Stimulated activated naive B cell treated with anti-CD40 and anti-IgM and Interleukin-4, amounts not matched to agents 10 μg/mL and 1 μg/mL and 100 μg/mL, for 72 hours (primary cell): ENCODE data around the gene PDZD4.

ENCODE experiments used
- ATAC-seq, 2 donors: fragments of 150-1000 bp; cut with Tn5 transposase; replicated peaks; 2 replicates each; pipeline ENCODE4 v1.10.0; 2021; ENCODE audit warnings: moderate library complexity in 1 of 2
- DNase-seq: peaks from one replicate; pipeline ENCODE4 v3.0.0; 2021
- H3K27ac Mint-ChIP-seq: one replicate; pipeline ENCODE4 v1.8.0; 2022; ENCODE audit warnings: mild to moderate bottlenecking, mixed read lengths
- H3K27me3 Mint-ChIP-seq, 2 donors: one replicate each; pipeline ENCODE4 v1.8.0; 2022; ENCODE audit warnings: mixed read lengths in 2 of 2
- H3K36me3 Mint-ChIP-seq, 2 donors: one replicate each; pipeline ENCODE4 v1.8.0; 2022; ENCODE audit warnings: mixed read lengths in 2 of 2, mild to moderate bottlenecking in 1 of 2
- H3K4me1 Mint-ChIP-seq, 2 donors: one replicate each; pipeline ENCODE4 v1.8.0; 2022; ENCODE audit warnings: mixed read lengths in 2 of 2, mild to moderate bottlenecking in 1 of 2
- H3K4me3 Mint-ChIP-seq, 2 donors: one replicate each; pipeline ENCODE4 v1.8.0; 2022; ENCODE audit warnings: mild to moderate bottlenecking in 2 of 2, mixed read lengths in 2 of 2, moderate library complexity in 1 of 2
- H3K9me3 Mint-ChIP-seq, 2 donors: one replicate each; pipeline ENCODE4 v1.8.0; 2022; ENCODE audit warnings: mixed read lengths in 2 of 2, mild to moderate bottlenecking in 1 of 2

Gene PDZD4

GRCh38 chrX:153775293-153776119 lies 54.8 kb downstream of the PDZD4 start:
- DNase-seq (no peak), ATAC-seq (no peak)
- no peaks in the 10 kb centered on the region for H3K9me3 Mint-ChIP-seq
- no peak overlapping the region for H3K27ac Mint-ChIP-seq
- H3K4me3 Mint-ChIP-seq = no peak overlapping the region
- peaks cover 9 to 10% of the 10 kb centered on the region in 2 donors for H3K27me3 Mint-ChIP-seq
- H3K36me3 Mint-ChIP-seq = peaks cover 0 to 2% of the 10 kb centered on the region in 2 donors
- peaks cover 4 to 11% of the 10 kb centered on the region in 2 donors for H3K4me1 Mint-ChIP-seq

DNA sequence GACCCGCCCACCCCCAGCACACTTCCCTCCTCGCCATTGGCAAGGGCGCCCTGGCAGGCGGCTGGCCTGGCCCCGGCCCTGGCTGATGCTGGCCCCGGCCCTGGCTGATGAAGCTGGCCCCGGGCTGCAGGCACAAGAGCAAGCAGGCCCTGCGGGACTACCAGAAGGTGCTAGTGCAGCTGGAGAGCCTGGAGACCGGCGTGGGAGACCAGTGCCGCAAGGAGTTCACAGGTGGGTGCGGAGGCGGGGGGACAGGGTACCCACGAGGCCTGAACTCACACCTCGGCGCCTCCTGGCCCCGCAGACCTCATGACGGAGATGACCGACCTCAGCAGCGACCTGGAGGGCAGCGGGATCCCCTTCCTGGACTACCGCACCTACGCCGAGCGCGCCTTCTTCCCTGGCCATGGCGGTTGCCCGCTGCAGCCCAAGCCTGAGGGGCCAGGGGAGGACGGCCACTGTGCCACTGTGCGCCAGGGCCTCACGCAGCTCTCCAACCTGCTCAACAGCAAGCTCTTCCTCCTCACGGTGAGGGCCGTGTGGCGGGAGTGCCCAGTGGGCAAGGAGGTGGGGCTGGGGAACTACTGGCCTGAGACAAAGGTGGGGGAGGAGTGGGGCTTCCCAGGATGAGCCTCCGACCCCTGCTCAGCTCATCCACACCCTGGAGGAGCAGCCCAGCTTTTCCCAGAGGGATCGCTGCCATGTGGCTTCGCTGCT lies 55.6 kb downstream of the PDZD4 start:
- H3K4me3 Mint-ChIP-seq = no peak overlapping the region
- H3K27ac Mint-ChIP-seq = no peak overlapping the region
- H3K27me3 Mint-ChIP-seq = peaks cover 2 to 9% of the 10 kb centered on the region in 2 donors
- peaks cover 0 to 3% of the 10 kb centered on the region in 2 donors for H3K4me1 Mint-ChIP-seq
- DNase-seq (no peak), ATAC-seq (no peak)
- no peaks in the 10 kb centered on the region for H3K9me3 Mint-ChIP-seq
- H3K36me3 Mint-ChIP-seq = no peaks in the 10 kb centered on the region

- ATAC-seq (no peak), DNase-seq (no peak)
- H3K27ac Mint-ChIP-seq = no peak overlapping the region
- no peak overlapping the region for H3K4me3 Mint-ChIP-seq
- peaks cover 0 to 6% of the 10 kb centered on the region in 2 donors for H3K27me3 Mint-ChIP-seq
- H3K36me3 Mint-ChIP-seq = no peaks in the 10 kb centered on the region
- H3K4me1 Mint-ChIP-seq = no peaks in the 10 kb centered on the region
- no peaks in the 10 kb centered on the region for H3K9me3 Mint-ChIP-seq
Measured at GRCh38 chrX:153773741-153774575, 56.4 kb downstream of the PDZD4 start.

DNA sequence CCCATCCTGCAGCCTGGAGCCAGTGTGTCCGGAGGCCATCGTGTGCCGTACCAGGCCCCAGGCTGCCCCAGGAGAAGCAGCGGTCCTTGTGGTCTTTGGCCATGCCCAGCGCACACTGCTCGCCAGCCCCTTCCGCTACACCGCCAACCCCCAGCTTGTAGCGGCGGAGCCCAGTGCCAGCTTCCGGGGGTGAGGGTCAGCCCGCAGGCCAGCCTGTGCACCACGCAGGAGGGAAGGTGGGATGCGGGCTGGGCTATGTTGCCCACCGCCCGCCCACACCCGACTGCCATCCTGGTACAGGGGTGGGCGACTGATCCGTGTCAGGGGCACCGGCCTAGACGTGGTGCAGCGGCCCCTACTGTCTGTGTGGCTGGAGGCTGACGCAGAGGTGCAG lies 57.1 kb downstream of the PDZD4 start:
- Mint-ChIP-seq H3K27me3 (peaks cover 0 to 6% of the 10 kb centered on the region in 2 donors), H3K4me1 (peaks cover 0 to 6% of the 10 kb centered on the region in 2 donors), H3K9me3 (no peaks in the 10 kb centered on the region), H3K27ac (no peak overlapping the region), H3K36me3 (no peaks in the 10 kb centered on the region), H3K4me3 (no peak overlapping the region)
- ATAC-seq = no peak
- no peak for DNase-seq

GRCh38 chrX:153772316-153773217 lies 57.8 kb downstream of the PDZD4 start:
- no peaks in the 10 kb centered on the region for H3K9me3 Mint-ChIP-seq
- peaks cover 0 to 6% of the 10 kb centered on the region in 2 donors for H3K27me3 Mint-ChIP-seq
- H3K4me3 Mint-ChIP-seq = no peak overlapping the region
- DNase-seq (no peak), ATAC-seq (no peak)
- H3K4me1 Mint-ChIP-seq = peaks cover 4 to 11% of the 10 kb centered on the region in 2 donors
- H3K36me3 Mint-ChIP-seq = no peaks in the 10 kb centered on the region
- H3K27ac Mint-ChIP-seq = no peak overlapping the region

- Mint-ChIP-seq H3K4me3 (no peak overlapping the region), H3K9me3 (no peaks in the 10 kb centered on the region), H3K27ac (no peak overlapping the region), H3K4me1 (peaks cover 7 to 14% of the 10 kb centered on the region in 2 donors), H3K36me3 (no peaks in the 10 kb centered on the region), H3K27me3 (peaks cover 0 to 6% of the 10 kb centered on the region in 2 donors)
- no peak for DNase-seq
- no peak for ATAC-seq
Measured at GRCh38 chrX:153771415-153772315, 58.7 kb downstream of the PDZD4 start.

GRCh38 chrX:153770601-153771414 lies 59.5 kb downstream of the PDZD4 start:
- ATAC-seq = no peak
- Mint-ChIP-seq H3K27ac (no peak overlapping the region), H3K36me3 (no peaks in the 10 kb centered on the region), H3K4me1 (peaks cover 14 to 23% of the 10 kb centered on the region in 2 donors), H3K9me3 (no peaks in the 10 kb centered on the region), H3K27me3 (peaks cover 0 to 10% of the 10 kb centered on the region in 2 donors), H3K4me3 (no peak overlapping the region)
- DNase-seq = no peak

DNA sequence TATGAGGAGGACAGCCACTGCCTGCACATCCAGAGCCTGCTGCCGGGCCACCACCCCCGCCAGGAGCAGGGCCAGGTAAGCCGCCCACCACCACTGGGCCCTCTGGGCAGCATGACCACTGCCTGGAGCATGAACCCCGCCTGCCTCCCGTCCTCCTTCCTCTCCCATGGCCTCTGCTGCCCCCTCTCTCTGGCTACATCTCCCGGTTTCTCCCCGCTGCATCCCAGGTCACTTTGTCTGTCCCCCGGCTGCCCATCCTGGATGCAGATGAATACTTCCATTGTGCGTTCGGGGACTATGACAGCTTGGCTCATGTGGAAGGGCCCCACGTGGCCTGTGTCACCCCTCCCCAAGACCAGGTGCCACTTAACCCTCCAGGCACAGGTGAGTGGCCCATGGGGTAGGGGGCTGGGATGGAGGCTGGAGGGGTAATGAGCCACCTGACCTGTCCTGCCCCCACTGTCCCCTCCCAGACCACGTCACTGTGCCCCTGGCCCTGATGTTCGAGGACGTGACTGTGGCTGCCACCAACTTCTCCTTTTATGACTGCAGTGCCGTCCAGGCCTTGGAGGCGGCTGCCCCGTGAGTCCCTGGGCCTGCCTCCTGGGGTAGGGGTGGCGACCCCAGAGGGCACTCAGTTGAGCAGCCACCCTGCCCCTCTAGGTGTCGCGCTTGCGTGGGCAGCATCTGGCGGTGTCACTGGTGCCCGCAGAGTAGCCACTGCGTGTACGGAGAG lies 60.3 kb downstream of the PDZD4 start:
- H3K4me1 Mint-ChIP-seq = peaks cover 14 to 23% of the 10 kb centered on the region in 2 donors
- H3K4me3 Mint-ChIP-seq = no peak overlapping the region
- no peaks in the 10 kb centered on the region for H3K9me3 Mint-ChIP-seq
- H3K36me3 Mint-ChIP-seq = no peaks in the 10 kb centered on the region
- DNase-seq (no peak), ATAC-seq (no peak)
- peaks cover 0 to 10% of the 10 kb centered on the region in 2 donors for H3K27me3 Mint-ChIP-seq
- H3K27ac Mint-ChIP-seq = no peak overlapping the region

GRCh38 chrX:153769158-153769864 lies 61.0 kb downstream of the PDZD4 start:
- H3K9me3 Mint-ChIP-seq = no peaks in the 10 kb centered on the region
- no peak overlapping the region for H3K27ac Mint-ChIP-seq
- peaks cover 14 to 23% of the 10 kb centered on the region in 2 donors for H3K4me1 Mint-ChIP-seq
- DNase-seq = no peak
- no peak overlapping the region for H3K4me3 Mint-ChIP-seq
- no peak for ATAC-seq
- peaks cover 0 to 10% of the 10 kb centered on the region in 2 donors for H3K27me3 Mint-ChIP-seq
- H3K36me3 Mint-ChIP-seq = no peaks in the 10 kb centered on the region

DNA sequence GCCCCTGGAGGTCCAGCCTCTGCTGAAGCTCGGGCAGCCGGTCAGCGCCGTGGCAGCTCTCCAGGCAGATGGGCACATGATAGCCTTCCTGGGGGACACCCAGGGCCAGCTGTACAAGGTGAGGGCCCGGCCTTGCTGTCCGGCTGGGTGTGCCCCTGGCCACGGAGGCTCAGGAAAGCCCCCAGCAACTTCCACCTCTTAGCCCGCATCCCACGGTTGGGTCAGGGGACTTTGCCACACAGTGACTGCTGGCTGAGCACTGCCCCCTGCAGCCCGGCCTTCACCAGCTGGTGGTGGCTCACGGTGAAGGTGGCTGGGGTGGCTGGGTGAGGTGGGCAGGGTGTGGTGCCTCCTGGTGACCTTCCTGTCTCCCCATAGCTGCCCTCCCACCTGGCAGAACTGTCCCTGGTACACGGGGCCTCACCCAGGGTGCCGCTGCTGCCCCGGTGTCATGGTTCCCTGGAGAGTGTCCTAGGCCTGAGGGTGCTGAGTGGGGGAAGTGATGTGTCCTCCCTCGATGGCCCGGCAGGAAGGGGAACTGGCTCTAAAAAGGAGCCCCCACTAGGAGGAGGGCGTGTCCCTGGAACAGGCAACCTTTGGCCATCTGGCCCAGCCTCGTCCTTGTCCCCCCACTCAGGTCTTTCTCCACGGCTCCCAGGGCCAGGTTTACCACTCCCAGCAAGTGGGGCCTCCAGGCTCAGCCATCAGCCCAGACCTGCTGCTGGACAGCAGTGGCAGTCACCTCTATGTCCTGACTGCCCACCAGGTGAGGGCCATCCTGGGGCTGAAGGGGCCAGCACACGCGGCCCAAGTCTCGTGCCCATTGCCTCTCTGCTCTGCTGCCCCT lies 61.8 kb downstream of the PDZD4 start:
- Mint-ChIP-seq H3K36me3 (no peaks in the 10 kb centered on the region), H3K4me3 (no peak overlapping the region), H3K9me3 (no peaks in the 10 kb centered on the region), H3K4me1 (peaks cover 19 to 31% of the 10 kb centered on the region in 2 donors), H3K27ac (no peak overlapping the region), H3K27me3 (peaks cover 0 to 16% of the 10 kb centered on the region in 2 donors)
- ATAC-seq (no peak), DNase-seq (no peak)
